Stimulated activated CD4-positive, alpha-beta T cell treated with anti-CD3 and anti-CD28 coated beads, Interleukin-1b, Interleukin-23, amount 100 ng/mL, for 4 hours (primary cell): Measurements from ENCODE around the gene ANXA2.
A peak's percentile ranks its signal among the peaks of the same experiment; 100 is the strongest.

Source experiments
- DNase-seq, 2 donors: peaks; one replicate each; pipeline ENCODE4 v3.0.0-alpha.2; 2020; ENCODE audit warnings: low read depth in 2 of 2

Gene ANXA2

DNA sequence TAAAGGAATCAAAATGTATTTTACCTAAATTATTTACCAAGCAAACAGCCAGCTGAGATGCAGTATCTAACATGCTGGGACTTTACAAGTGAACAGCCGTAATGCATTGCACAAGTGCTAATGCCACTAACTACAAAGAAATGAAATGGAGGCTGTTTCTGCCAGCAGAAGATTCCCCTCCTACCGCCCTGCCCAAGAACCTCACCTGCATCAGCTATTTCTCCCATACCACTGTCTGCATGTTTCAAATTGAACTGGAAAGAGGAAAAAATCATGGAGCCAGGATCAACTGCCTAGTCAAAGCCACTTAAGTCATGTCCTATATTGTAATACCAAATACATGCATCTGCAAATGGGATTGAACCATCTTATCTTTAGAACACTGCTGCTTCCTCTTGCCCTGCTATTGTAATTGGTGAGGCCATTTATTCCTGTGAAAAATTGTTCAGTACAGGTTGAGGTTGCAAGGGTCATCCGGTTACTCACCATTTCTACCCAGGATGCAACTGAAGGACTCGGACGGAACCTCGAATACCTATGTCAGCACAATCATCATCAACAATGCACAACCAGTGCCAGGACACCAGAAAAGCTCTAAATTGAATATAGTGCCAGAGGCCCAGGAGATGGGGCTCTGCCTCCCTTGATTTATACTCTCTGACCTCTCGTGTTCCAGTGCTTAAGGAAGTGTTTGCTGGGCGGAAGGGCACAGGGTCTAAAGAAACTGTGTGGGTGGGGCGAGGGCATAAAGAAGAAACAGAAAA, 27.5 kb downstream of the ANXA2 start:
- no peak for DNase-seq

DNA sequence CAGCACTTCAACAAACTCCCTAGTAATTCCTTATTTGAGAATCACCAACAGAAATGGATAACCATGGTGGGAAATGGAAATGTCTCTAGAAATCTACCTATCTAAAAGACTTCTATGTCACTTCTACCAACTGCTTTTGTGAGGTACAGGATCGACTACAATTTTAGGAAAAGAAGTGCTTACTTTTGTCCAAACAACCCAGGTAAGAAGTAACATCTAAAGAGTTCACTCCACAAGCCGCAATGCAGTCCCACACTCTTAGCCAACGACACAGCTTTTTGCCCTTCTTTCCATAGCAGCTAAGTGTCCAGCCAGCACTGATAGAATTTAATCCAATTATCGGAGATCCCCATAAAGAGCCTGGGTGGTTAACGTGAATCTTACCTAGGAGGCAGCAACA, 28.1 kb downstream of the ANXA2 start:
- no peak for DNase-seq

DNA sequence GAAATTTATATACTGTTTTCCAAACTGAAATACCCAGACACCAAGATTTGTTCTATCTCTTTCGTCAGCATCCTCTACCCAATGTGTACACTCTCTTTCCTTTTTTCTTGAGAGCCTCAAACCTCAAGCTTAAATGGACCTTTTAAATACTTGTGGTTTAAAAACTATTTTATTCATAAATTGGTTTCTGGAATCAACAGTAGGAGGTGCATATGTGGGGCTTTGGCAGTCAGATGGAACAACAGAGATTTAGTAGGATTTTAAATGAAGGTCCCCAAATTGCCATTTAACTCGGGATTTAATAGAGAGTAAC, 33.2 kb downstream of the ANXA2 start:
- no peak for DNase-seq

DNA sequence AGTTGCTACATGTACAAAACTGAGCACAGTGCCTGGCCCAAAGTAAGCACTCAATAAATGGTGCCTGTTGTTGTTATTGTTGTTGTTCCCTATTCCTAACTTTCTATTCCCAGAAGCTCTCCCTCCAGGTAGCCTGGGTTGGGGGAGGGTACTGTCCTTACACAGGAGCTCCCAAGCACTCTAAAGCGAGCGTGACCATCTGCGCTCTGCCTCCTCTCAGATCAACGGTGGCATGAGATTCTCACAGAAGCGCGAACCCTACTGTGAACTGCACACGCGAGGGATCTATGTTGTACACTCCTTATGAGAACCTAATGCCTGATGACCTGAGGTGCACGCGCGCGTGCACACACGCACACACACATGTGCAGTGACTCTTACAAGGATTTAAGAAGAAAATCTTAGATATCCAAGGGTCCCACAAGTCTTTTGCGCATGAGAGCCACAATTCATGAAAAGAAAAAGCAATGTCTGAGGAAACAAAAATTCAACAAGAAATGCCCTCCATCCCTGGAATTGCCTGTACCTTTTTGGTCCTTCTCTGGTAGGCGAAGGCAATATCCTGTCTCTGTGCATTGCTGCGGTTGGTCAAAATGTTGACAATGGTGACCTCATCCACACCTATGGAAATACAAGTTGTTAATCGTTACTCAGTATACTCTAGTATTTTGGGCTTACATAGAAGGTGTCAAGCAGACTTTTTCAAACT, 33.7 kb downstream of the ANXA2 start:
- no peak for DNase-seq

DNA sequence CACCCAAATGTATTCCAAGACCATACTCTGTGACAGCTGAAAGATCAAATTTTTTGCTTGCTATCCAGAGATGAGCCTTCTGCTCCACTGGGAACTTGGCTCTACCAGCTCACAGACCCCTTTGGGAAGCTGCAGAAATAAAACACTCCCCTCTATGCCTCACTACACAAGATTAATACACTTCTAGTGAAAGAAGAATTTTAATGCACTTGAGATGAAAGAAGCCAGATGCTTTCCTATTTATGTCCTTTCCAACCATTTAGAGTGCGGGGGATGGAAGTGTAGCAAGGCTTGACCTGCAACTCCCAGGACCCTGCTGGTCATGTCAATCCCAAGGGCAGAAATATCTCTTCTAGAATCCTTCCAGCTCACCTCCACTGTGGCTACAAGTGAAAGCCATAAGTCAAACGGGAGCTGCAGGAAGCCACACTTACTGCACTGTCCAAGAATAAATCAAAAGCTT, 34.7 kb downstream of the ANXA2 start:
- DNase-seq: no peak

DNA sequence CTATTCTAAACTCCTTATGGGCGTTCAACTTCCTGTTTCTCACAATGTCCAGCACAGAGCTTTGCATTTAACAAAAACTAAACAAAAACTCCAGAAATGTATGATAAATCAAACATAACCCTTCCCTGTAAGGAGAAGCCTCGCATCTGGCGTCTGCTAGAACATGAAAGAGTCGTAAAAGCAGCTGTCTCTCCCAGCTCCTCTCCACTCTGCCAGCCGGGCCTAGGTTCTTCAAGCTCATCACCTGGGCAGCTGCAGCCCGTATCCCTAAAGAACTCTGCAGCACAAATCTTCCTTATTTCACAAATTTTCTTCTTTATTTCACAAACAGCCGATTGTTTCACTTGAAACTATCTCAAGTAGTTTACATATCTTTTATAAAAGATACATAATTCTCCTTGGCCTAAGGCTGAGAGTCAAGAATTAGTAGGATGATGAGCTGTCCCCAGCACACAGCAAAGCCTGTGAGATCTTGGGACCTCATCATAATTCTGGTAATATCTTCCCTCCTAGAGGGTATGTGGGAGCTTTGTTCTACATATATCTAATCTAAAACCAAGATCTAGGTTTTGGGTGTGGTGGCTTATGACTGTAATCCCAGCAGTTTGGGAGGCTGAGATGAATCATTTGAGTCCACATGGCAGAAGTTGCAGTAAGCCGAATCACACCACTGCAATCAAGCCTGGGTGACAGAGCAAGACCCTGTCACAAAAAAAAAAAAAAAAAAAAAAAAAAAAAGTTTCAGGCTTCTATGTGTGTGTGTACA, 35.3 kb downstream of the ANXA2 start:
- DNase-seq: no peak

DNA sequence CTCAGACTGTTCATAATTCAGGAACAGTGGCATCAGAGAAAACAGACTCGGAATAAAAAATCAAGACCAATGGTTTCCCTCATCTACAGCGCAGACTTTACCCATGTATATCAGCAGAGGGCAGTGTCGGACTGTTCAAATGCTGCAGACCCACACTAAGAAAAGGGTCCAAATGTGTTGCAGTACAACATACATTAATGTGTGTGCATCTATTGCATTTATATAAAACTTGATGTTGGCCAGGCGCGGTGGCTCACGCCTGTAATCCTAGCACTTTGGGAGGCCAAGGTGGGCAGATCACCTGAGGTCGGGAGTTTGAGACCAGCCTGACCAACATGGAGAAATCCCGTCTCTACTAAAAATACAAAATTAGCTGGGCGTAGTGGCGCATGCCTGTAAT, 38.0 kb downstream of the ANXA2 start:
- DNase-seq: peak in 1 of 2 donors; percentile 32

DNA sequence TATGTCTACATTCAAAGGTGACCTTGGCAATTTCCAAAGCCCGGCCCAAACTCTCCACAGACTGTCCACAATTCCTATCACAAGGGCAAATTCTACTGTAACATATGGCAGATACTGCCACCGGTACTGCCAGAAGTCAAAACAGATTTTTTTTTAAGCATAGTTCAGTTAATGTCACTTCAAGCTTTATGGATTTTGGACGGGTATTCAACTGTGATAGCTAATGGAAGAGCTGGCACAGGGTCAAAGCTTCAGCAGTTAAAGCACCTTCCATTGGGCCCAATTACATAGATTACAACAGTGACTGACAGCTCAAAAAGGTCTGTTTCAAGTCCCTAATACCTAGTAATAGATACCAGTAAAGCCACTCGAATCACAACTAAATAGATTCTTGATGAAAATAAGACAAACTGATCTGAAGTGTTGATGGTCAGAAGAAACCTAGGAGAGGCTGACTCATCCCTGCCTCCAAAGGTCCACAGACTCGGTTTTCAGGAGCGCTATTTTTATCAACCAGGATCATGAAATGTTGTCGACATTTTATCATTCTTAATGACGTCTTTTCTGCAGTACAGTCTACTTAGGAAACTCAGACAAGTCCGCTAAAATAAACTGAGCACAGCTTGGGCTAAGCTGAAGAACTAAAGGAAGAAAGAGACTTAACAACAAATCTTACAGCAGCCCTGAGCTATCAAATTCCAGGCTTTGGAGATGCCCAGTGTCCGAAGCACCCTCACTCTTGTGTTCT, 38.7 kb downstream of the ANXA2 start:
- DNase-seq: no peak

DNA sequence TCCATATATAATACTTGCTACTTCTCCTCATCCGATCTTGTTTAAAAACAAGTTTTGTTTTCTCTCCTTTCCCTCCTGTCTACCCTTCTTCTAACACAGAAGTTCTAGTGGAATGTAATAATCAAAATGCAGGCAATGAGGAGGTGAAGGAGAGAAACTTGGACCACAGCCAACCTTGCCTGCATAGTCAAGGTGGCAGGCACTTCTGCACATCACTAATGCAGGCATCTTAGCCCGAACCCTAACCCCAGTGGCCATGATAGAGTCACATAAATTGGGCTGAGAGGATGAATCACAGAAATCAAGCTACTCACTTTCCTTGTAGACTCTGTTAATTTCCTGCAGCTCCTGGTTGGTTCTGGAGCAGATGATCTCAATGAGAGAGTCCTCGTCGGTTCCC, 41.0 kb downstream of the ANXA2 start:
- DNase-seq: no peak

DNA sequence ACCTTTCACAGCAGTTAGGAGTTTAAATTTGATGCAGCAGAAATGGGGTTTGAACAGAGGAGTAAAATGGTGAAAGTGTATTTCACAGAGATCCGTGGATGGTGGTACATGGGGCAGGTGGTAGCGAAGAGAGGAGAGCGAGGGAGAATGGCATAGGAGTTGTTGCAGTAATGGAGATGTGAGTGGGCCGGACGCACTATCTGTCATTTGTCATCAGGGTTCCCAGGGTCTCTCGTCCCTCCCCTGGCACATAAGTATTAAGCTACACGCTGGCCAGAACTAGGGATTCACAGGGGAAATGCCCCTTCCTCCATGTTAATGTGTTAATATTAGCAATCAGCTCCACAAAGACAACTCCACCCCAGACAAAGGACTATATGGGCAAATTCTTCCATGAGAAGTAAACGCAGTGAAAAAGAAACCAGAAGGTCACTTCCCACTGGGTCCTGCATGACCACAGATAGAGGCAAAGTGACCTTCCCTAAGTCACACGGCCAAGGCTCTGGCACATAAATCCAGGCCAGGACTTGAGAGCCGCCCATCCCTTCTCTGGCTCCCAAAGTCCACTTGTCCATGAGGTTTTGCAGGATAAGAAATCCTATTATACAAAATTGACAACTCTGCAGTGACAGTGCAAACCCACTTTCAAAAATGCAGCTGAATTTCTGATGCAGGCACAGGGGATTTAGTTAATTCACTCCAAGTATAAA, 42.5 kb downstream of the ANXA2 start:
- DNase-seq: no peak

DNA sequence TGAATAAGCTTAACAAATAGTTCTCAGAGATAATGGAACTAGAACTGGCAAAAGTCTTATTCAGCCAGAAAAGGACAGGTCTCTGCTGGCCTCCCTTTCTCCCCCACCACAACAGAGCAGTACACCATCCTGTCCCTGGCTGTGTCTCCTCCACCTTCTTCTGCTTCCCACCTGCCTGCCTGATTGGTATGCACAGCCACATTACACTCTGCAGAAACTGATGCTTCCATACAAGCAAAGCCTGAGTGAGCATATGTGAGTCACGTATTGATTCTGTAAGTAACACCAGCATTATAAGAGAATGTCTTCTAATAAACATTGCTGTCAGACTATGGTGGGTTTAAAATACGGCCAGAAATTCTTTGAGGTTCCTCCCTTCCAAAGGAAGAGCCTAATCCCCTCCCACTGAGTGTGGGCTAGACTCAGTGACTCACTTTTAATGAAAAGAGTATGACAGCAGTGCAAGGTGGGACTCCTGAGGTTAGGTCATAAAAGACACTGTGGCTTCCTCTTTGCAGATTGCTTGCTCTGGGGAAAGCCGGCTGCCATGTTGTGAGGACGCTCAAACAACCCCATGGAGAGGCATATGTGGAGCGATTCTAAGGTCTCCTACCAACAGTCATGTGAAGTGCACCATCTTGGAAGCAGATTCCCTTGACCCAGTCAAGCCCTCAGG, 44.4 kb downstream of the ANXA2 start:
- no peak for DNase-seq

DNA sequence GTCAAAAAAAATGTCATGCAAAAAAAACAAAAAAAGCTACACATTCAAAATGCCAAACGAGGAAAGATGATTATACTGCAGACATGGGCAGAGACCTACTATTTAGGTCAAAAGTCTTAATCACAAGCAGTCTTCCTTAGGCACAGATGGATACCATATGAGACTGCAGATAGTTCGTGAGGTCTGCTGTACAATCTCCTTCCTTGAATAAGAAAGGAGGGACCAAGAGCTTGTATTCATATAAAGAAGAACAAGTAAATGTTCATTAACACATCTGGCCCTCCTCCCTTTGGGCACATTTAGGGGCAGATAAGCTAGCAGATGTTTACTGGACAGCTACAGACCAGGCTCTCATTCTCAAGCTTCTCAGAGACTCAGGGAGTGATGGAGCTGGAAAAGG, 45.3 kb downstream of the ANXA2 start:
- no peak for DNase-seq

DNA sequence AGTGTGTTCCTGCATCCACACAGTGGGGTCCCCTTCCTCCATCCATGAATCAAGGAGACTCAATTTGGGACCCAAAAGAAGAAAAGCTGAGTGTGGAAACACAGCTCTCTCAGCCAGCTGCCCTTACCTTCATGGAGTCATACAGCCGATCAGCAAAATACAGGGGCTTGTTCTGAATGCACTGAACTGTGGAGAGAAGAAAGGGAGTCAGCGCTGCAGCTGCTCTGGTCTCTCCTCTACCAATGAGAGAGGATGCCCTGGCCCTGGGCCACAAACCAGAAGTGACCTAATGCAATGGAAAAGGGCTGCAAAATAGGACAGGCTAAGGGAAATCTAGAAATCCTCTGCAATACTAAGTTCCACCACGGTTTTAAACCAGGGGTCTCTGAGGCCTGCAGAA, 46.7 kb downstream of the ANXA2 start:
- no peak for DNase-seq

DNA sequence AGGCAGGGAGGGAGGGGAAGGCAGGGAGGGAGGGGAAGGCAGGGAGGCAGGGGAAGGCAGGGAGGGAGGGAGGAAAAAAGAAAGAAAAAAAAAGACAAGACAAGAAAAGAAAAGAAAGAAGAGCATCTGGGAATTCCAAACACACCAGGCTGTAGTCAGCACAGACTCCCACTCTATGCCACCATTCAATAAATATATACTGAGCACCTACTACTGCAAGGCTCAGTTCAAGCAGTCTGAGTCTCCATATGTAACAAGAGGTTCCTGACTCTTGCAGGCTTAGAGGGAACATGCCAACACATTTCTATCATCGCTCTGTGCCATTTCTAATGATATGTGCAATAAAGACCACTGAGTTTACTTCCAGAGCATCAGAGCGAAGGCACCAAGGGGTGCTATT, 47.7 kb downstream of the ANXA2 start:
- no peak for DNase-seq

DNA sequence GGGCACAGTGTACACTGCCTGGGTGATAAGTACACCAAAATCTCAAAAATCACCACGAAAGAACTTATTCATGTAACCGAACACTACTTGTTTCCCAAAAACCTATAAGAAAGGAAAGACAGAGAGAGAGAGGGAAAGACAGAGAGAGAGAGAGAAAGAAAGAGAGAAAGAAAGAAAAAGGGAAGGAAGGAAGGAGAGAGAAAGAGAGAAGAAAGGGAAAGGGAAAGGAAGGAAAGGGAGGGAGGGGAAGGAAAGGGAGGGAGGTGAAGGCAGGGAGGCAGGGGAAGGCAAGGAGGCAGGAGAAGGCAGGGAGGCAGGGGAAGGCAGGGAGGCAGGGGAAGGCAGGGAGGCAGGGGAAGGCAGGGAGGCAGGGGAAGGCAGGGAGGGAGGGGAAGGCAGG, 48.2 kb downstream of the ANXA2 start:
- DNase-seq: no peak

DNA sequence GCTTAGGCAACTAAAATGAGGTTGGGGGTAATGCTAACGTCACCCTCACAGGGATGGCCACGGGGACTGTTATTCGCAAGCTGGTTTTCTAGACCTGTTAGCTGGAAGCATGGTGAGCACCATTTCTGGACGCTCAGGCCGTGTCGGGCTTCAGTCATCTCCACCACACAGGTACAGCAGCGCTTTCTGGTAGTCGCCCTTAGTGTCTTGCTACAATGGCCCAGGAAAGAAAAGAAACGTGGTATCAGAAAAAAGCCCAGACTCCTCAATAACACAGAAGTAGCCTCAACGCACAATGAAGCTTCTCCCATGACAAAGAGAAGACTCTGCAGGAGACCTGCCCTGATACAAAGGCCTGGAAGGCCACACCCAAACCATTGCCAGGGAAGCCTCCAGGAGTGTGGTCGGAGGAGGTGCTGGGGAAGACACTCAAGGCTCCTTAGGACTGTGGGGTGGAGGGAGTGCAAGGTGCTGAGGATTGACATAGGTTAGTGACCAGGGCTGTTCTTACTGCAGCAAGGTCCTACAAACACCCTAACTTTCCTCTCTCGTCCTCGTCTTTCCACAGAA, 50.2 kb downstream of the ANXA2 start:
- no peak for DNase-seq

DNA sequence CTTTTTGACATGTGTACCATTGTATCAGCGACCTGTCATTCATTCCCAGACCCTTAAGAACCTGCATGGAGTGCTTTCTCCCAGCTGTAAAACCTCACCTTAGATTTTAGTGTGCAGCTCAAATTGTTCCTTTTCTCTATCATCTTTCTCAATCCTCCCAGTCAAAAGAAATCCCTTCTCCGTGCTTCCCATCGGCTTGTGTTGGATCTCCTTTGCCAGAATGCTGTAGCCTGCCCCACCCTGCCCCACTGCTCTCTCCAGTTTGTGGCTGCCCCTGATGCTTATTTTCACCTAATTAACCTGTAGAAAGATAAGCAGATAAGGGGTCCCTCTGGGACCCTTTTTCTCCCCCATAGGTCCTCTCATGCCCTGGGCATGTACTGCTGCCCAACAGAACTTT, 51.1 kb downstream of the ANXA2 start:
- DNase-seq: no peak

DNA sequence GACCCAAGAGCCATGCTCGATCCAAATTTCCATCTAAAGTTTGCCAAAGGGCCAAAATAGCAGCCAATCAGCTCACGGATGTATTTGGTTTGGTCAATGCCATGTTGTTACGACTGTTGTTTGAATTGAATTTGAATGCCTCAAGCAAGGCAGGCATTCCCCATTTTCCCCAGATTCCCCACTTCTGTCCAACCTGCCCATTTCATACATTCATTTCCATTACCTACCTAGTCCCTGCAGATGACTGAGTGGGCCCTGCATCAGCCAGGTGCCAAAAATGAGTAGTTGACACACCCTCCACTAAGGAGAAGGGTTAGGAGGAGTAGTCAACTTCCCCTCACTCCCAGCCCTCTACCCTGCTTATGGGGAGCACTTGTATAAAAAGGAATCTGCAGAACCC, 51.7 kb downstream of the ANXA2 start:
- no peak for DNase-seq

DNA sequence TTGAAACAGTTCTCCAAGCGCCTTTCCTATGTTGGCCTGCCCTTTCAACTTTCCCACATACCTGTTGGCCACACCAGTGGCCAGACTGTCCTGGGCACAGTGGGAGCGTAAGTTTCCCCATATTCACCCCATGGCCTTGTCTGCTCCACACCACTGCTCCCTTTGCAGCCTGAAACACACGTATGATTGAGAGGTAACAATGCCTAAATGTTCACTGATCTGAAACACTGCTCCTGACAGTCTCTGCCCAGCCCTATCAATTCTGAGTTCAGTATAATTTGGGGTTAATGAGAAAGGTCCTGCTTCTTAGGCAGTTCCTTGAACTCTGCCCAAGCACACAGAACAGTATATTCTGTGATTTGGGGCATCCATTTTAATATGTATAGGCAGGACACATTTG, 52.2 kb downstream of the ANXA2 start:
- DNase-seq: no peak

DNA sequence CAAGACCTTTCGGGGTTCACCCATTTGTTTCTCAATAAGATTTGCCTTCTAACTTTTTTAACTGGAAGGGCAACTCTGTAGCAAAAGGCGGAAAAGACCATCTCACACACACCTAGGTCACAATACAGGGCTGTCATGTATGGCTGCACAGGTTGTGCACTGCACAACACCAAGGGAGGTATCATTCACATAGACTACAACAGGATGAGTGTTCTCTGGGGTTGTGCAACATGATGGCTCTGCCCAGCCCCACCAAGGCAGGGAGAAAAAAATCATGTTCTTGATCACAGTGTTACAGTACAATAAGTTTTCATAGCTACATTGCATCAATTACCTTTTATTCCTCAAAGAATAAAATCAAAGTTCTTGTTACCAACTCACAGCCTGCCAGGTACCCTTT, 52.8 kb downstream of the ANXA2 start:
- no peak for DNase-seq

DNA sequence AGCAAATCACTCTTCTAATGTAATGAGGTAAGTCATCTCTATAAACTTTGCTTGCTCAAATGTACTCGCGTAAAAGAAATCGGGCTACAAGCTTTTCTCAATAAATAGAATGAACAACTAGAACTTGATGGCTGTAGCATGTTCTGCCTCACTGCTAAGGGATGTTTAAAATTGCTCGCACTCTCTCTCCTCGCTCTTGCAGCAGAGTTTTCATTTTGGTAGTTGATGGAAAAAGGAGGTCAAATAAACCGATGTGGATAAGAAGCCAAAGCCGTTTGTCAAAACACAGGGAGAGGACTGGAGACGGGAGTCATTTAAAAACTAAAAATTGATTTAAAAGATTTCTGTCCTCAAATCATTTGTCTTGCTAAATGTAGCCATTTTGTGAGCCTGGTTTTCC, 53.3 kb downstream of the ANXA2 start:
- no peak for DNase-seq
